Urothelium cell line (cell line): ENCODE results near the gene HMX3.

Experiments
- DNase-seq: peaks from one replicate; pipeline ENCODE4 v3.0.0; 2011; ENCODE audit warnings: low spot score, mixed read lengths
- FAIRE-seq: peaks from 2 replicates; lab custom pipeline; 2011; peaks lifted over from hg19 to GRCh38; lab: Jason Lieb, UNC

Gene HMX3

GRCh38 chr10:123135415-123136141 is at the start of gene HMX3:
Gene HMX3, plus strand, starts transcription at chr10:123135970. Its CDS starts 81 bp downstream, at chr10:123136051.
- DNase-seq (peak; percentile 29), FAIRE-seq (no peak)

DNA sequence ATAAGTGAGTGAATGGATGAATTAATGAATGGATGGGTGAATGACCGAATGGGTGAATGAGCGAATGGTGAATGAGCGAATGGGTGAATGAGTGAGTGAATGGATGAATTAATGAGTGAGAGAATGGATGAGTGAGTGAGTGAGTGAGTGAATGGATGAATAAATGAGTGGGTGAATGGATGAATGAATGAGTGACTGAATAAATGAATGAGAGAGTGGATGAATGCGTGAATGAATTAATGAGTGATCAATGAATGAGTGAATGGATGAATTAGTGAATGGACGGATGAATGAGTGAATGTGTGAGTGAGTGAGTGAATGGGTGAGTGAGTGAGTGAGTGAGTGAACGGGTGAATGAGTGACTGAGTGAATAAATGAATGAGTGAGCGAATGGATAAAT is 49.5 kb upstream of the HMX3 start:
- DNase-seq (no peak), FAIRE-seq (no peak)

DNA sequence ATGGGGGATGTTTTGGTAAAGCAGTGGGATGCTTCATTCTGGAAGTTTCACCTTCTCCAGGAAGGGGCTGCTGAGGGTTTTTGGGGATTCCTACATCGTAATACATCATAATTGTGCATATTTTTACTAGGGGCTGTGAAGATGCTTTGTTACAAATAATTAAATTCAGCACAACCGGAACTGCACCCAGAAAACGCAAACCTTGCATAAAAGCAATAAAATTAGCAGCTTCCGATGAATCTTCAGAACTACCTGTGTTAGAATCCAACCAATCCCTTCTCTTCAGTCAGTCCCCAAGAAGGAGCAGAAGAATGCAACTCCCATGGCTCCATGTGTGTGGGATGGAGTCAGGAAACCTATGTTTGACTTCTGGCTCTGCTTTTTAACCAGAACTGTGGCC is 48.4 kb upstream of the HMX3 start:
- FAIRE-seq: no peak
- no peak for DNase-seq

DNA sequence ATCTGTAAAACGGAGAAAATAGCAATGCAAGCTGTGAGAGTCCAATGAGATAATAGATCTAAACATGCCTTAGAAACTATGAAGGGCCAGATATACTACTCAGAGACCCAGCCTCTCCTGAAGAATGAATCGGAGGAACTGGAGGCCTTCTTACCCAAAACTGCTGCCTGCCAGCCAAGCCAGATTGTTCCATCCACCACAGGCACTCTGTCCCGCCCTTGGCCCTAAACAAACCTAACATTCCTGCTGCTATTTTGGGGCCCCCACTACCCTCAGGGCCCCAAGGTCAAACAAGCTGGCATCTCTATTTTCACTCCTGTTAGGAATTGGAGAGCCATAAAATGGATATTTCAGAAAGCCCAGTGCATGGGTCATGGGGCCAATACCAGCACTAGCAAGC is 48.0 kb upstream of the HMX3 start:
- no peak for DNase-seq
- no peak for FAIRE-seq

DNA sequence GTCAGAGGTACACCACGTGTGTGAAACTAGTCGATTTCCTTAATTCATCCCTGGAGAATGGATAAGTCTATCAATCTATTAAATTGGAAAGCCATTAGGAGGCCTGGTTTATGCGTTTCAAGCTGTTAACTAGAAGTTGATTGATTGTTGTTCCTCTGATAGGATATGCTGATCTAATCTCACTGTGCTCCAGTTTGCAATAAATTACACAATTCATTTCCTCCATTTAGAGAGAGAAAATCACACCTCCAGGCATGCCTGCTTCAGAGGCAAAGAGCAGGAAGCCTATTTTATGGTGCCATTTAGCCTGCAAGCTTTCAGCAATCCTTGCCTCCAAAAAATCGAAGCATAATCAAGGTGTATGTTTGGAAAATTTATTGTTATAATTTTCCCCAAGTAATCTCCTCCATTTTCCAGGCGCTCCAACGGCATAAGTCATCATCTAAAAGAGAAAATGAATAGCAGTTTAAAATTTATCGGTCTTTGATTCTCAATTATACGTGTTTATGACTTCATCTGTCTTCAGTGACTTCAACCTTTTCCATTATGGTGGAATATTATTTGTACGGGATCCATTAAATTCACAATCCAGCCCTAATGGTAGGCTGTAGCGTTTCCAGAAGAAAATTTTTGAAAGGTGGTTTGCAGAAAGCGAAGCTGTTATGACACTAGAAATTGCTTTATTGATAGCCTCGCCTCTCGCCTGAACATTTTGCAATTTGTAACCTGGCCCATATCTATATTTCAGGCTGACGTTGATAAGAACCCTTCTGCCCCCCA is 42.9 kb upstream of the HMX3 start:
- no peak for DNase-seq
- no peak for FAIRE-seq

GRCh38 chr10:123093489-123093888 is 42.3 kb upstream of the HMX3 start:
- DNase-seq (no peak), FAIRE-seq (no peak)

DNA sequence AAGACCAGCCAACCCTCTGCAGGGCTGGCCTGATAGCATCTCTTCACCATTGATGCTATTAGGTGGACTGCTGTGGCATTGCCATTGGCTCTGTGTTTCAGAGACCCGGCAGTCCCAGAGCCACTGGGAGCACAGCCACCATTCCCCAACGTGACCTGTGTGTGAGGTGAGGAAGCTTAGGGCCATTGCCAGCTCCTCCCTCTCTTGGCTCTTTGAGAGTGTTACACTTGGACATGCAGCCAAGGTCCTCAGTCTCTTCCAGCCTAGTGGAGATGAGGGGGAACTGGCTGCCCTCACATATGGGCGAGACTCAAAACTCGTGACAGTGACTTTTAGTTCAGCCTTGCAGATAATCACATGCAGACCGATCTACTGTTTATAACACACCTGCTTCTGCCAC is 39.3 kb upstream of the HMX3 start:
- DNase-seq (no peak), FAIRE-seq (no peak)

DNA sequence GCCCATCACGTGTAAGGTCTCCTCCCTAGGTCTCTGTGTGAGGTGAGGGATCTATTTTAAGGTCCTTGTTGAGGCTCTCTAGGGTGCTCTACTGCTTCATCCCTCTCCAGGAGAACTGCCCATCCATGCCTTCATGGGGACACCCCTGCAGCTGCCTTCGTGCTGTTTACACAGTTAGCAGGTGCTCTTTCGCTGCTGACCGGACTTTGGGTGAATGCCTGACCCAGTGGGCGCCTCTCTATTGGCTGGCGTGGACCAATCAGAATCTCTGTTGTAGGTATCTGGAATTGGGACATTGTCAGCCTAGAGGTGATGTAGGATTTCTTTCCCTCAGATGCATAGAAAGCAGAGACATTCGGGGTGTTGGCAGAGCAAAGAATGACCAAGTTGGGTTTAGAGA is 38.7 kb upstream of the HMX3 start:
- DNase-seq (no peak), FAIRE-seq (no peak)

DNA sequence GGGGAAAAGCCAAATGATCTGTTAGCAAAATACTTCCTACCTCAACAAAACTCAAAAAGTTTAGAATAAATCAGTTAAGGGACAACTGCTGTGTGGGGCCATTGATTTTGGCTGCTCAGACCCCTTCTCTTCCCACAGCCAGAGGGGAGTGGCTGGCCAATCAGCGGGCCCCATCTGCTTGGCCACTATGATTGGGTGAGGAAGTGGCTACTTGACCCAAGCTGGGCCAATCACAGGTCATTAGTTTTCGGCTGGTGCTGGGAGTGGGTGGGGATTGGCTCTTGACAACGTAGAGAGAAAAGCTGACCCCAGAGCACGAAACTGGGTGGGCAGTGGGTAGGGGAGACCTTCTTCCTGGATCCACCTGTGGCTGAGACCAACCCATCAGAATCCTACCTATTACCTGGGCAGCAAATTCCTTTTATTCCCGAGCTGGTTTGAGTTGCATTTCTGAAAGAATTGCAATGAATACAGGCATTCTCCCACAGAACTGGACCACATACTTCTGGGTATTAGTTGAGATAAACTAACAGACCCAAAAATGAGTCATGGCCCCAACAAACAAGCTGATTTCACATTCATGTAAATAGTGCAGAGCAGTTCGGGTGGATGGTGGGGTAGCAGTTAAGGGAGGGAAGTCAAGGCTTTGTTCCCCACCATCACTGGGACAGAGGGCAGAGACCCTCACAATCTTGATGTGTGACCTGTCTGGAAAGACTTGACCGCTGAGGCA is 35.6 kb upstream of the HMX3 start:
- DNase-seq (peak; percentile 20), FAIRE-seq (no peak)

- no peak for FAIRE-seq
- DNase-seq: no peak
Measured at GRCh38 chr10:123101872-123102271, 33.9 kb upstream of the HMX3 start.

GRCh38 chr10:123102673-123103072 is 33.1 kb upstream of the HMX3 start:
- no peak for FAIRE-seq
- no peak for DNase-seq

- FAIRE-seq (no peak), DNase-seq (no peak)
Measured at GRCh38 chr10:123103944-123104343, 31.8 kb upstream of the HMX3 start.

DNA sequence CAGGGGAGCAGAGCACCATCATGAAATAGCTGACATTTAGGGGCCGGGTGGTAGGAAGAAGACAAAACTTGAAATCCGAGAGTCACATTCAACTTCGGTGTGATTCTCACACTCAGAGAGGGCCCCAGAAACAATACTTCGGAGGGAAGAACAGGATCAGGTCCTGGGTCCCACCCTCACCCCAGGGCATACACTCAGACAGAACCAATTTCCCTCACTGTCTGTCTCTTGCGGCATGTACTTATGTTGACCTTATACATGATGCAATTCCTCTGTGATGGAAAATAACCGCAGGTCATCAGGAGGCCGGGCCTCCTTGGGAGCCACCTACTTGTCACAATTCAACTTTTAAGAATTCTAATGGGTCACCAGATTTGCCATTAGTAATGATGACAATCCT is 26.3 kb upstream of the HMX3 start:
- DNase-seq (no peak), FAIRE-seq (no peak)

DNA sequence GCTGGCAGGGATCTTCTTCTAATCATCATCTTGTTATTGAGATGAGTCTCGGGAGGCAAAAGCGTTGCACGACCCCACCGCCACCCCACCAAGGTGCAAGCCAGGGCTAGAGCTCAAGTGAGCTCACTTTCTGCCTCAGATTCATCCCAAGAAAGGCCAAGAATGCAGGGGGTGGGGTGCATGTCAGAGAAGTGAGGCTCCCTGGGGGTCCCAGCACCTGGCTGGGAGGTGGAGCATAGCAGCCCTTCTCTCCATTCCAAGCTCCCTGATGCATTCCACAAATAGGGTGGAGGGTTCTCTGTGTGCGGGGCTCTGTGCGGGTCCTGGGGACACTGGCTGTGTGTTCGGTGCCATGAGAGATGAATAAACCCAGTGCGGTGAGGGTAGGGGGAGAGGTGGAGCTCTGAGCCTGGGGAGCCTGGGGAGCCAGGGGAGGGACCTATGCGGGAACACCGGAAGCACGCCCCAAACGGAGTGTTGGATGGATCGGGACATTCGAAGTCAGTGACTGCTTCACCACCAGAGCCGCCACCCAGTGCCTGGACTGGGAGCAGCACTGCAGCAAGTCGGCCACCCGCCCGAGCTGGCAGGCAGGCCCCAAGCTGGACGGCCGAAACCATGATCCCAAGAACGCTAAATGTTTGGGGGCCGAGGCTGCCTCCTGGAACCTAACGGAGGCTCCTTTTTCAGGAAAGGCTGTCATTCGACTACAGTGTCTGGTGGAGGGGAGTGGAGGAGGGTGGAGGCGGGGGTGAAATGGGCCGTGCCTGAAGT is 17.9 kb upstream of the HMX3 start:
- FAIRE-seq (no peak), DNase-seq (no peak)

GRCh38 chr10:123119081-123119480 is 16.7 kb upstream of the HMX3 start:
- no peak for FAIRE-seq
- DNase-seq: no peak

DNA sequence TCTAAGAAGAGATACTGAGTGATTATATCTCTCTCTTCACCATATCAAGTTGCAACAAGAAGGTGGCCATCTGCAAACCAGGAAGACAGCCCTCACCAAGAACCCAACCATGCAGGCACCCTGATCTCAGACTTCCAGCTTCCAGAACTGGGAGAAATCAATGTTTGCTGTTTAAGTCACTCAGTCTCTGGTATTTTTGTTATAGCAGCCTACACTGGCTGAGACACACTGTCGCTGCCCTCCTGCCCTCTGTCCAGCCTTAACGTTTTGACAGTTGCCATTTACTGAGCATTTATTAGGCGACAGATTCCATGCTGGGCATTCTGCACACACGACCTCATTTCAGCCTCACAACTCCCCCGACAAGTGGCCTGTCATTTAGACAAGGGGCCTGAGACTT is 9.5 kb upstream of the HMX3 start:
- FAIRE-seq (no peak), DNase-seq (no peak)

DNA sequence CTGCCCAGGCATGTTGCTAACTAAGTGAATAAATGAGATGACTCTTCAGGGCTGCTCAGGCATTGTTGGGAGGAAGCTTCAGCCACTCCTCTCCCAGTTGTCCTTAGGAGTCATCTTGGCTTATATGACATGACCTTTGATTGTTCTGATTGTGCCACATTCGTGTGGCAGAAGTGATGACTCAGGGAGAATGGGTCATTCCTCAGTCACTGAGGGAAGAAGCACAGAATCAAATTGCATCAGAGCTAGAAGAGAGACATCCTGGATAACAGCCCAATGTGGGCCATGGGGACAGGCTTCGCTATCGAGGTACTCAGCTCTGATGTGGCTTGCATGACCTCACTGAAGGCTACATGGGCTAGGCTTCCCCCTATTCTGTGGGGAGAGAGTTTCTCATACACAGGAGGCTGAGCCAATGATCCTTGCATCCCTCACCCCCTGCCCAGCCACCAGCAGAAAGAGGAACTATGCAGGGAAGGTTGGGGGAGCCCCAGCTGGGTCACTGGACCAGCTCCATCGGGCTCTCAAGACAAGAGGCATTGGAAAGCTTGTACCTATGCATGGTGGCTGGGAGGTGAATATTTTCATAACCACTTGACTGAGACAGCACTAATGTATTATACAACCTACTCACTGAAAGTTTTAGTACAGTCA is 6.0 kb upstream of the HMX3 start:
- DNase-seq (no peak), FAIRE-seq (peak; percentile 32)

DNA sequence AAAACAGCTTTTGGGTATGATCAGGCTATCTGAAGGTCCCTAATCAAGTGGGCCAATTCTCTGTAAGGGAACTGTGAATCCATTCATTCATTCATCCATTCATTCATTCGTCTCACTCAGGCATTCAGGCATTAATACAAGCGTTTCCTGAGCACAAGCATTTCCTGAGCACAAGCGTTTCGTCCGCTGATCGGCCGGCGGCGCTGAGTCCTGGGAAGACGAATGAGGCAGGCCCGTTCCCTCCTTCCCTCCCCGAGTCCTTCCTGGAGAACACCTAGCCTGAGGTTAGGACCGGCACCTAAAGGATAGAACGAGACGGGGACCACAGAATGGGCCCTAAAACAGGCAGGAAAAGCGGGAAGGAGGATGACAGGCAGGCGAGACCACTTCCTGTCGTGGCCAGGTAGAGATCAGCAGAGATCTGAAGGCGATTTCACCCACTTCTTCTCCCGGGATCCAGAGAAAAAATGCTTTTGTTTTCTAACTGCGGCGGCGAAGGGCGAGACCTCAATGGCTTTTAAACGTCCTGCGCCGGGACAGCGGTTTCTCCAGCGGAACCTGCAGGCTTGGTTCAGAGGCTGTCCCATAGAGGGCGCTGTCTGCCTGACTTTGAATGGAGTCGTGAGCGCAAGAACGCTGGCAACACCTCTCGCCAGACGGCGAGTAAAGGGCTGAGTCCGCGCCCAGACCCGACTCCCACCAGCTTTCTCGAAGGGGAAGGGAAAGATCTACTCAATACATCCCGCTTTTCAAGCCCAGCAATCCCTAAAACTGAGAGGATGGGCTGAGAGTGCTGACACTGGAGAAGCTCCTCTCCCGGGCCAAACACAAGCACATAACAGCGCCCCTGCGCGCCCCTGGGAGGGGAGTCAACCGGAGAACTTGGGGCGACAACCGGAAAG is 2.9 kb upstream of the HMX3 start:
- FAIRE-seq: no peak

GRCh38 chr10:123133541-123134342 is 2.0 kb upstream of the HMX3 start:
- DNase-seq: no peak
- FAIRE-seq: no peak

More for the DNA sequence above, 2.9 kb upstream of the HMX3 start:
- DNase-seq: peak; percentile 89
